ENCODE results near the gene FSTL4.

The FSTL4 gene

GRCh38 chr5:133336121-133336968 lies 276.0 kb downstream of the FSTL4 start:
- no peak for DNase-seq

- DNase-seq: no peak
These were observed 277.3 kb downstream of the FSTL4 start for GRCh38 chr5:133334796-133335639.

GRCh38 chr5:133333326-133334150 lies 278.8 kb downstream of the FSTL4 start:
- DNase-seq: no peak

GRCh38 chr5:133332439-133333024 lies 279.8 kb downstream of the FSTL4 start:
- DNase-seq: no peak

- DNase-seq: no peak
These were observed 280.4 kb downstream of the FSTL4 start for GRCh38 chr5:133331941-133332340.

- no peak for DNase-seq
These were observed 281.4 kb downstream of the FSTL4 start for GRCh38 chr5:133330956-133331355.

- no peak for DNase-seq
These were observed 283.5 kb downstream of the FSTL4 start for GRCh38 chr5:133328800-133329199.

GRCh38 chr5:133327946-133328401 lies 284.4 kb downstream of the FSTL4 start:
- DNase-seq: no peak

GRCh38 chr5:133326361-133326760 lies 286.0 kb downstream of the FSTL4 start:
- DNase-seq: no peak

GRCh38 chr5:133325864-133326263 lies 286.5 kb downstream of the FSTL4 start:
- DNase-seq: no peak

GRCh38 chr5:133324926-133325325 lies 287.4 kb downstream of the FSTL4 start:
- DNase-seq: no peak

GRCh38 chr5:133323494-133324457 lies 288.6 kb downstream of the FSTL4 start:
- no peak for DNase-seq

- DNase-seq: no peak
These were observed 289.6 kb downstream of the FSTL4 start for GRCh38 chr5:133322743-133323142.

GRCh38 chr5:133321833-133322420 lies 290.4 kb downstream of the FSTL4 start:
- peak; percentile 36 for DNase-seq

- DNase-seq: no peak
These were observed 291.0 kb downstream of the FSTL4 start for GRCh38 chr5:133321286-133321832.

- DNase-seq: no peak
These were observed 292.3 kb downstream of the FSTL4 start for GRCh38 chr5:133319905-133320520.

GRCh38 chr5:133319244-133319643 lies 293.1 kb downstream of the FSTL4 start:
- no peak for DNase-seq

GRCh38 chr5:133317558-133317957 lies 294.8 kb downstream of the FSTL4 start:
- no peak for DNase-seq

- DNase-seq: no peak
These were observed 295.7 kb downstream of the FSTL4 start for GRCh38 chr5:133316346-133317343.
